GM21723 (cell line): ENCODE results near the gene COPG2.
"Not testable (repeated sequence)": the region's sequence is repeated elsewhere in the genome, so short reads cannot be mapped to it uniquely, and the experiment has no call there.

ENCODE experiments used
- ATAC-seq: cut with Tn5 transposase; IDR thresholded peaks from one replicate; pipeline ENCODE4 v1.9.1; 2021; ENCODE audit warnings: mild to moderate bottlenecking, moderate library complexity; ENCODE audit not compliant: unreplicated experiment

COPG2 gene

DNA sequence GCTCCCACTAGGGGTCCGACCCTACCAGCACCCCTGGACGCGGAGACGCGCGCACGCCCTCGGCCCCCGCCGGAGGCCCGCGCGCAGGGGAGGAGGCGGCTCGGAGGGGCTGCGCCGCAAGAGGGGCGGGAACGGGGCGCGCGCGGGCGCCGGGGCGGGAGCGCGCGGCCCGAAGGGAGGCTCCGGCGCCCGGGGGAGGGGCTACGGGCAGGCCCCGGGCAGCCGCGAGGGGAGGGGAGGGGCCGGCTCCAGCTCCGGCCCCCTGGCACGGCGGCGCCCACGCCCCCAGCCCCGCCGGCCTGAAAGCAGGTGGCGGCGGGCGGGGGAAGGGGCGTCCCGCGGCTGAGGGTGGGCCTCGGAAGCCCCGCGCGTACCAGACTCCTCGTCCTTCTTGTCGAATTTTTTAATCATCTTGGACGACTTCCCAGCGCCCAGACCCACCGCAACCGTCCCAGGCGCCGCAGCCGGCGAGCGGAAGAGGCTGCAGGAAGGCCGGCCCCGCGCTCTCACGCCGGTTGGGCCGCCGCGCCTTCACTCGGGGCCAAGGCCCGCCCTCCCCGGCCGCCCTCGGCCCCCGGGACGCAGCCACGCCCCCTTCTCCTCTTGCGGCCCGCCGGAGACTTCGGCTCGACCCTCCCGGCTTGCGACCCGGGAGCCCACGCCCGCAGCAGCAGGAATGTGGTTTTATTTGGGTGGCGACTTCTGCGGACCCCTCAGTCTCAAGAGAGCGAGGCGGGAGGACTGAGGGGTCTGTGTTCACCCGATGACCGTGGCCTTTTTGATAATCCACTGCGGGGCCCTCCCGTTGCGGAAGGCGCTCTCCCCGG lies at the start of gene COPG2:
COPG2 (minus strand) TSS at position 491 of the 827 bp plus-strand sequence; CDS start at position 411, 80 bp downstream.
- peak; percentile 96 for ATAC-seq

DNA sequence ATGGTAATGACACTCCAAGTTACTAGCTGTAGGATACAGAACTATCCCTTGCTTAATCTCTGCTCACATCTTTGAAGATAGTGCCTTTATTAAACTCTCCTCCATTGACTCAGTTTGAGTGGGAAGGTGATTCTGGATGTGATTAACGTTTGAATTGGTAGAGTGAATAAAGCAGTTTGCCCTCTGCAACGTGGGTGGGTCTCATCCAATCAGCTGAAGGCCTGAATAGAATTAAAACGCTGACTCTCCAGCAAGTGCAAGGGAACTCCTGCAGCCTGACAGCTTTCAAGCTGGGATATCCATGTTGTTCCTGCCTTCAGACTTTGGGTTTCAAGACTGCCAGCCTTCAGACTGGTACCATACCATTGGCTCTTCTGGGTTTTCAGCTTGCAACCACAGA lies 43.9 kb upstream of the COPG2 start:
- ATAC-seq = no peak

DNA sequence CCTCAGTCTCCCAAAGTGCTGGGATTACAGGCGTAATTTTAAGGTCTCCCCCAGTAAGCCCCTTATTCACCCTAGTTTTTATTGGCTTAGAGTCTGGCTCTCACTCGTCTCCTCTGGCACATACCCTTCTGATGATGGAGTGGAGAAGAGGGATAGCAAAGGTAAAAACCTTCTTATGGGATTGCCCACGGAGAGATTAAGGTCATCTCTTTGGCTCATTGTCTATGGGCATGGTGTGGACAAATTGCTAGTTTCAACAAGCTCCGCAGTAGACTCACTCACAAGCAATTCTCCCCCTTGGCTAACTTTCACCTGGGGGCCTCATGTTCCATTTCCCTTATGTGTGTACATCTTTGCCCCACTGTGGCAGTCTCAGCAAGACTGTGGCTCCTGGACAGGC lies 40.2 kb upstream of the COPG2 start:
- ATAC-seq = no peak

- ATAC-seq = no peak
These were observed 39.5 kb upstream of the COPG2 start for GRCh38 chr7:130708001-130708400.

DNA sequence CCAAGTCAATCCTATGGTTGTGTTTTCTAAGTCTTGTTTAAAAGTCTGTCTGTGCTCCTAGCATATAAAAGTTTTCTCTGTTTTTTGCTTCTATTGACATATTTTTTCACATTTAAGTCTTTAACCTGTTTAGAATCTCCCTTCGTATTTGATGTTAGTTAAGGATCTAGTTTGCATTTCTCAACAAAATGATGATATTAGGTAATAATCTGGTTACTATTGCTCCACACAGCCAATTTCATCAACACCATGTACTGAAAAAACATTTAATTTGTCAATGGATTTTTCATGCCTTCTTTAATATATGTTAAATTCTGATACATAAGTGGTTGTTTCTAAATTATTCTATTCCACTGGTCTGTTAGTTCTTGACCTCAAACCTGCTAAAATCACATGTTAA lies 35.3 kb upstream of the COPG2 start:
- no peak for ATAC-seq

DNA sequence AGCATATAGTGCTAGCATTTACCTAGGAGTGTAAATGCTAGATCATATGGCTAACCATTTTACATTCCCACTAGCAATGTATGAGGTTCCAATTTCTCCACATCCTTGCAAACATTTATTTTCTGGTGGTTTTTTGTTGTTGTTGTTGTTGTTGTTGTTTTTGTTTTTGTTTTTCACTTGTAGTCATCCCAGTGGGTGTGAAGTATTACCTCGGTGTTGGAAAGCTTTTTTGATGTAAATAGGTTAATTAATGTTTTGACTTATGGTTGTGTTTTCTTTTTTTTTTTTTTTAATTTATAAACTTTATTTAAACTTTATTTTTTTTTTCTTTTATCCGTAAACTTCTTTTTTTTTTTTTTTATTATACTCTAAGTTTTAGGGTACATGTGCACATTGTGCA lies 33.1 kb upstream of the COPG2 start:
- no peak for ATAC-seq

DNA sequence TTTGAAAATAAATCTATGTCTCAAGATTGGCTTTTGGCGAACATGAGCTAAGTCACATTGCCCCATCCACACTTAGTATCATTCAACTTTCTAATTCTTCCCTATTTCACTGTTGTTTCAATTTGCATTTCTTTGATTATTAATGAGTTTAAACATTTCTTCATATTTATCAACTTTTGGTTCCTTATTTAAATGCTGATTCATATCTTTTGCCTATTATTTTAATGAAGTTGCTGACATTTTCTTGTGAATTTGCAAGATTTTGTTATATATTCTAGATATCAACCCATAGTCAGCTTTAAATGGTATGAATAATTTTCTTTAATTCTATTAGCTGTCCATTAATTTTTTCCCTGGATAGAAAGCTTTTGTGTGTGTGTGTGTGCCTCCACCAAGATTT lies 32.2 kb upstream of the COPG2 start:
- ATAC-seq = no peak

DNA sequence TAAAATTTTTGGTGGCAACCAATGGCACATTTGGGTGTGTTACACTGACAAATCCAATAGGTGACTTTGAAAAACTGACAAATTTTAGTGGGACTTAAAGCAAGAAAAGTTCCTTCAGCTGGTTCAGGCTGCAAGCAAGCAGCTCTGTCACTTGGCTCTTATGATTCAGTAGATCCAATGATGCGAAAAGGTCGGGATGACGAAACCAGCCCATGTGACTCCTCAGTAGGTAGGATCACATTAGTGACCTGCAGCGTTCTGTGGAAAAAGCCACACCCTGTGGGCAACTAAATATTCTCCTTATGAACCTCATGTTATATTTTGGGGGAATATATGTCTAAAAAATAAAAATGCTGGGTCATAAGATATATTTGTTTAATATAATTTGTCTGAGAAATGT lies 31.1 kb upstream of the COPG2 start:
- ATAC-seq = no peak

- ATAC-seq = no peak
These were observed 29.3 kb upstream of the COPG2 start for GRCh38 chr7:130697820-130698219.

GRCh38 chr7:130695840-130696239 lies 27.3 kb upstream of the COPG2 start:
- no peak for ATAC-seq

DNA sequence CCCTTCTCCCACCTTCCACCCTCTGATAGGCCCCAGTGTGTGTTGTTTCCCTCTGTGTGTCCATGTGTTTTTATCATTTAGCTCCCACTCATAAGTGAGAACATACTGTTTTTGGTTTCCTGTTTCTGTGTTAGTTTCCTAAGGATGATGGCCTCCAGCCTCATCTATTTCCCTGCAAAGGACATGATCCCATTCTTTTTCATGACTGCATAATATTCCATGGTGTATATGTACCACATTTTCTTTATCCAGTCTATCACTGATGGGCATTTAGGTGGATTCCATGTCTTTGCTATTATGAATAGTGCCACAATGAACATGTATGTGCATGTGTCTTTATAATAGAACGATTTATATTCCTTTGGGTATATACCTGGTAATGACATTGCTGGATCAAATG lies 23.8 kb upstream of the COPG2 start:
- ATAC-seq = not testable (repeated sequence)

DNA sequence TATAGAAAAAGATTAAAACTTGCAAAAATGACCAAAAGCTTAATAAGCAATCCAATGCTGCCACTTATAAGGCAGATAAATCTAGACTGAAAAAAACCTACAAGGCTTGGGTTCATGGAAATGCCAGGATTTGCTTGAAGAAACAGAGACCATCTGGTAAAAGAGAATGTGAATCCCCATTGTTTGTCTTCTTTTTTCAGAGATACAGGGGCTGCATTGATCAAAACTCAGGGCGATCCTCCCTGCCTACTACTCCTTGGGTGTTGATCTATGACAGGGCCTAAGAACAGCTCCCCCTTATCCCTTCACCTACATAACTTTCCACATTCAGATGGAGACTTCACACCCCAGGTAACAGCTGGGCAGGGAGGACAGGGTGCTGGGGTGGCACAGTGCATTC lies 21.1 kb upstream of the COPG2 start:
- no peak for ATAC-seq

DNA sequence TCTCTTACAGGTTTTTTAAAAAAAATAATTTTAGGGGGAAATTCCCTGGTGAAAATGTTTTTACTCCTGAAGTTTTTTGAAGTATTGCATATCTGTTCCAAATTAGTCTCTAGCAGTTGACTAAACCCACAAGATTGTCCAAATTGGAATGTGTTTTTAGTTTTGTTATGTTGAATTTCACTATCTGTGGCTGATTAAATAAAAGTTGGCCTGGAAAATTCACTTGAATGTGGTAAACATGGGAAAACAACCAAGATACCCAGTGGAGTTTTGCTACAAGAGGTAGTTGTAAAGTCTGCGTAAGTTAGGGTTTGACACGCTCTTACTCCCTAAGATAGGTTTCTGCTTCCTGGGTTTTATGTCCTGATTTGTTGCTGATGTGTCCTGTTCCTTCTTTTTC lies 14.5 kb upstream of the COPG2 start:
- no peak for ATAC-seq

DNA sequence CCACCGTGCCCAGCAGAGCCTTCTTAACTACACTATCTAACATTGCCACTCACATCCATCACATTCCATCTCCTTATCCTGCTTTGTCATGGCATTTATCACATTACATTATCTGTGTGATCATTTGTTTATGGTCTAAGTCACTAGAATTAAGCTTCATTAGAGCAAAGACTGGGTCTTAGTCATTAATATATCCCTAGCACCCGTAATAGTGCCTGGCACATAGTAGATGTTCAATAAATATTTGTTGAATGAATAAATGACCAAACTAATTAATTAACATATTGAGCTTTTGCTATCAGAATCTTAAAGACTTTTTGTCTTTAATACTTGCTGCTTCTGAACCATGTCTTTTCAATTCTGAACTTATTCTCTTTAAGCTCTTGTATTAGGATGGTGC lies 5.9 kb upstream of the COPG2 start:
- ATAC-seq = no peak

DNA sequence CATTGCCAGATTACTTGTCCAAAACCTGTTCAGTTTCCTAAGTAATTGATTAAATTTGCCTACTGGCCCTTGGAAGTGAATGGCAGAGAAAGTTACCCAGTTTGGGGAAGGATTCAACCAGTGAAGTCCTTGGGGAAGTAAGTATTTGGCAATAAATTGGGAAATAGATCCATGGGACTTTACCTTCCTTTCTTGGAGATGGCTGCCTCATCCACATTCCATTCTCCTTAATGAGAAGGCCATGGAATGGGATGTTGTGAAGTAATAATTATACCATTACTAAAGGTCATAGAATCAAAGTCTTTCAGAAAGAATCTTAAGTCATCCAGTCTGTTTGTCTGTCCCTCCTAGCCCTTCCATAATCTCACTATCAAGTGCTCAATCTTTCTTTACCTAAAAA lies 4.5 kb upstream of the COPG2 start:
- ATAC-seq = no peak

DNA sequence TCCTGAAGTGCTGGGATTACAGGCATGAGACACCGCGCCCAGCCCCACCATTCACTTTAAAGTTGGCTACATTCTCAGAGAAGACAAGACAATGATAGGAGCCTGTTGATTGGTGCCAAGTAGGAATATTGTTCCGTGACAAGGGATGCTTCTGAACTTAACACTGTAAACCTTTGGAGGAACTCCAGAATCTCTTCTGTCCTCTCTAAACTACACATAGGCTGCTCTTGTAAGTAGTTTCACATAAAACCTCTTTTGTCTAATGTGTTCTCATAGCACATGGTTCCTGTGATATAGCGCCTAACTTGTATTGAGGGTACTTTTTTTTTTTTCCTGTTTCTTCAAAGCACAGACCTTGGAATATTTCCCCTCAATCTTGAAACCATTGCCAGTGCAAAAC lies 3.6 kb upstream of the COPG2 start:
- no peak for ATAC-seq

DNA sequence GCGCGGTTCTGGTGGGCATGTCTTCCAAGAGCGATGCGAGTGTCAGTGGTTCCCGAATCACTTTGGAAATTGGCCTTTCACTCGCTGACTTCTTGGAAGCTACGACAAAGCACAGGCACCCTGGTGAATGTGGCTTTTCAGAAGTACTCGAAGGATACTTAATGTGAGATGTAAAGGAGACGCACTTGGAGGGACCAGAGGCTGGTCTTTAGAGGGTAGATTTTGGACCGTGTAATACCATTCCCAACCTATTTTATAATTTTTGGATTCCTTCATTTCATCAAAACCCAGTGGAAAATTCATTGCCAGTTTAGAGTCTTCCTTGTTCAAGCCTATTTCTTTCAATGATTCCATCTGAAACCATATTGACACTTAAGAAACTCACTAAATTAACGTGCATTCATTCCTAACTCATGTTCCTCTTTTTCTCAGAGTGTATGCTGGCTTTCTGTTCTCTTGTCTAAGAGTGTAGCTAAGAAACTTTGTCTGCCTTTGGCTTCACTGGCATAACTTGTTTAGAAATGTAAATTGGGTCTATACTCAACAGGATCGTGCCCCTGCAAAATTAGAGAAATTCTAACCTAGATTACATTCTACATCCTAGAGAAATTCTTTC lies 645 bp upstream of the COPG2 start:
- ATAC-seq = no peak

- peak; percentile 1 for ATAC-seq
These were observed 823 bp downstream of the COPG2 start for GRCh38 chr7:130667593-130668257.

- no peak for ATAC-seq
These were observed 6.1 kb downstream of the COPG2 start for GRCh38 chr7:130662426-130662825.

- no peak for ATAC-seq
These were observed 13.3 kb downstream of the COPG2 start for GRCh38 chr7:130655286-130655685.

GRCh38 chr7:130654850-130655249 lies 13.7 kb downstream of the COPG2 start:
- ATAC-seq = no peak

GRCh38 chr7:130650611-130651120 lies 17.9 kb downstream of the COPG2 start:
- ATAC-seq = no peak
